Neuronal stem cell (in vitro differentiated cells): ENCODE results near the gene ADAMTS14.

ENCODE experiments used
- DNase-seq: peaks from one replicate; pipeline ENCODE4 v3.0.0-alpha.2; 2013; ENCODE audit warnings: low spot score
- H2AFZ ChIP-seq: one replicate; pipeline ENCODE4 v1.6.1; 2013; ENCODE audit warnings: mild to moderate bottlenecking, low read length, inconsistent platforms
- H2AK5ac ChIP-seq: 2 replicates; pipeline ENCODE4 v1.6.1; 2013; ENCODE audit warnings: low read depth, mild to moderate bottlenecking, inconsistent platforms, low read length, moderate library complexity, mixed read lengths
- H2BK120ac ChIP-seq: 2 replicates; pipeline ENCODE4 v1.6.1; 2013; ENCODE audit warnings: low read depth, mild to moderate bottlenecking, inconsistent platforms, low read length, moderate library complexity, mixed read lengths
- H2BK12ac ChIP-seq: one replicate; pipeline ENCODE4 v1.6.1; 2013; ENCODE audit warnings: low read length, inconsistent platforms
- H2BK15ac ChIP-seq: 2 replicates; pipeline ENCODE4 v1.6.1; 2013; ENCODE audit warnings: mild to moderate bottlenecking, low read length, inconsistent platforms, mixed read lengths
- H2BK5ac ChIP-seq: one replicate; pipeline ENCODE4 v1.6.1; 2013; ENCODE audit warnings: inconsistent platforms, mild to moderate bottlenecking, low read length, moderate library complexity
- H3K14ac ChIP-seq: one replicate; pipeline ENCODE4 v1.6.1; 2013; ENCODE audit warnings: low read length, inconsistent platforms
- H3K18ac ChIP-seq: 2 replicates; pipeline ENCODE4 v1.6.1; 2013; ENCODE audit warnings: low read length, inconsistent platforms
- H3K23ac ChIP-seq: 2 replicates; pipeline ENCODE4 v1.6.1; 2013; ENCODE audit warnings: low read depth, mild to moderate bottlenecking, mixed read lengths, low read length, inconsistent platforms; ENCODE audit not compliant: poor library complexity
- H3K27ac ChIP-seq: replicated peaks from 3 replicates; pipeline ENCODE4 v1.5.1; 2013; ENCODE audit warnings: low read length, inconsistent platforms
- H3K27me3 ChIP-seq, 3 experiments: 2 replicates each; pipeline ENCODE4 v1.6.1; 2013; ENCODE audit warnings: low read length in 3 of 3, mild to moderate bottlenecking in 2 of 3, inconsistent platforms in 1 of 3, low read depth in 1 of 3, mixed read lengths in 1 of 3, moderate library complexity in 1 of 3; ENCODE audit not compliant: control insufficient read depth in 3 of 3, insufficient read depth in 3 of 3
- H3K36me3 ChIP-seq, 2 donors: replicated peaks in 1 of 2; 2 replicates each; pipeline ENCODE4 v1.6.1; 2013; ENCODE audit warnings: low read length in 2 of 2; ENCODE audit not compliant: control insufficient read depth in 2 of 2, insufficient read depth in 2 of 2
- H3K4ac ChIP-seq: 2 replicates; pipeline ENCODE4 v1.6.1; 2013; ENCODE audit warnings: inconsistent platforms, mild to moderate bottlenecking, low read length, moderate library complexity
- H3K4me1 ChIP-seq, 2 donors: 1 replicate in 1 of 2; 2 replicates in 1 of 2; pipeline ENCODE4 v1.6.1; 2013; ENCODE audit warnings: low read length in 2 of 2, low read depth in 1 of 2; ENCODE audit not compliant: control insufficient read depth in 2 of 2, insufficient read depth in 1 of 2
- H3K4me2 ChIP-seq: one replicate; pipeline ENCODE4 v1.6.1; 2013; ENCODE audit warnings: mild to moderate bottlenecking, low read length, inconsistent platforms; ENCODE audit not compliant: insufficient read depth, poor library complexity, severe bottlenecking
- H3K4me3 ChIP-seq, 2 donors: 2 replicates each; pipeline ENCODE4 v1.5.1; 2013; ENCODE audit warnings: low read length in 2 of 2, mild to moderate bottlenecking in 2 of 2, inconsistent platforms in 1 of 2, moderate library complexity in 1 of 2
- H3K79me1 ChIP-seq: one replicate; pipeline ENCODE4 v1.6.1; 2013; ENCODE audit warnings: low read depth, mild to moderate bottlenecking, inconsistent platforms, low read length, moderate library complexity
- H3K9ac ChIP-seq: one replicate; pipeline ENCODE4 v1.6.1; 2013; ENCODE audit warnings: mild to moderate bottlenecking, low read depth, low read length, inconsistent platforms; ENCODE audit not compliant: poor library complexity
- H3K9me3 ChIP-seq, 2 donors: replicated peaks in 1 of 2; 2 replicates each; pipeline versions ENCODE3 to v1.6.1; 2013; ENCODE audit warnings: low read length in 2 of 2, mild to moderate bottlenecking in 2 of 2, inconsistent platforms in 1 of 2, low read depth in 1 of 2, mixed read lengths in 1 of 2, moderate library complexity in 1 of 2; ENCODE audit not compliant: control insufficient read depth in 2 of 2, insufficient read depth in 1 of 2
- H4K8ac ChIP-seq: one replicate; pipeline ENCODE4 v1.6.1; 2013; ENCODE audit warnings: low read depth, mild to moderate bottlenecking, inconsistent platforms, low read length, moderate library complexity
- H4K91ac ChIP-seq: one replicate; pipeline ENCODE4 v1.6.1; 2013; ENCODE audit warnings: low read length, low read depth, mild to moderate bottlenecking, inconsistent platforms; ENCODE audit not compliant: poor library complexity
- WGBS, 2 donors: extraction: QIAGEN DNeasy Blood & Tissue Kit; methylation state at CpG; one replicate each; pipeline ENCODE4 v1.1.7; 2013; ENCODE audit warnings: missing lambda C conversion rate in 2 of 2, mixed read lengths in 1 of 2; ENCODE audit not compliant: insufficient read length in 2 of 2, insufficient replicate concordance in 1 of 2; ENCODE audit errors: extremely low coverage in 2 of 2; 5-methylcytosine and 5-hydroxymethylcytosine counted together

Gene ADAMTS14

GRCh38 chr10:70751356-70751755 is 79.0 kb downstream of the ADAMTS14 start:
- Histone ChIP-seq H3K9me3 (no peaks in the 10 kb centered on the region), H3K4ac (no peak overlapping the region), H3K9ac (peak overlapping the region; percentile 36), H3K79me1 (no peaks in the 10 kb centered on the region), H3K4me1 (peaks cover 0 to 1% of the 10 kb centered on the region in 2 donors), H3K4me2 (no peak overlapping the region), H2AFZ (no peak overlapping the region), H2BK12ac (no peak overlapping the region), H3K36me3 (no peaks in the 10 kb centered on the region), H4K91ac (no peak overlapping the region), H3K18ac (peak overlapping the region; percentile 13), H3K27ac (no peak overlapping the region), H2AK5ac (no peak overlapping the region), H4K8ac (no peak overlapping the region), H2BK120ac (peak overlapping the region; percentile 48), H2BK5ac (no peak overlapping the region), H3K27me3 (no peaks in the 10 kb centered on the region), H3K4me3 (no peak overlapping the region), H2BK15ac (peak overlapping the region; percentile 44), H3K14ac (no peak overlapping the region), H3K23ac (peak overlapping the region; percentile 61)
- no CpG with 5 or more reads among the region's 9 CpGs for WGBS, 2 donors
- DNase-seq = no peak

DNA sequence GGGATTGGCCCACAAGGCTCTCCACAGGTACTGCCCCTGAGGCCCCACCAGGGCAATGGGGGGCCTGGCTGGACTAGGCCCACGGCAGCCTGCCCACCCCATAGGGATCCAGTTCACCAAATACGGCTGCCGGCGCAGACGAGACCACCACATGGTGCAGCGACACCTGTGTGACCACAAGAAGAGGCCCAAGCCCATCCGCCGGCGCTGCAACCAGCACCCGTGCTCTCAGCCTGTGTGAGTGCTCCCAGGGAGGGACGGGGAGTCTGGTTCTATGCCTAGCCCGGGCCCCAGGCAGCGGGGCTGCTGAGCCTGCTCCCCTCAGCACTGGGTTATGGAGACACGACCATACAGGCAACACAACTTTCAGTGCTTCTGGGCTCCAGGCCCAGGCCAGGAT is 79.7 kb downstream of the ADAMTS14 start:
- Histone ChIP-seq H2AK5ac (no peak overlapping the region), H3K23ac (no peak overlapping the region), H4K91ac (no peak overlapping the region), H3K4me3 (no peak overlapping the region), H3K9me3 (no peaks in the 10 kb centered on the region), H3K14ac (peak overlapping the region; percentile 65), H3K36me3 (no peaks in the 10 kb centered on the region), H2BK120ac (peak overlapping the region; percentile 48), H3K27ac (no peak overlapping the region), H2BK15ac (peak overlapping the region; percentile 11), H3K4me2 (no peak overlapping the region), H3K9ac (no peak overlapping the region), H3K79me1 (no peaks in the 10 kb centered on the region), H2AFZ (no peak overlapping the region), H3K4me1 (peaks cover 0 to 1% of the 10 kb centered on the region in 2 donors), H3K18ac (peak overlapping the region; percentile 65), H2BK5ac (no peak overlapping the region), H2BK12ac (no peak overlapping the region), H3K4ac (no peak overlapping the region), H3K27me3 (peaks cover 0 to 2% (median 0%) of the 10 kb centered on the region in 3 experiments), H4K8ac (no peak overlapping the region)
- DNase-seq = no peak
- no CpG with 5 or more reads among the region's 14 CpGs for WGBS, 2 donors

DNA sequence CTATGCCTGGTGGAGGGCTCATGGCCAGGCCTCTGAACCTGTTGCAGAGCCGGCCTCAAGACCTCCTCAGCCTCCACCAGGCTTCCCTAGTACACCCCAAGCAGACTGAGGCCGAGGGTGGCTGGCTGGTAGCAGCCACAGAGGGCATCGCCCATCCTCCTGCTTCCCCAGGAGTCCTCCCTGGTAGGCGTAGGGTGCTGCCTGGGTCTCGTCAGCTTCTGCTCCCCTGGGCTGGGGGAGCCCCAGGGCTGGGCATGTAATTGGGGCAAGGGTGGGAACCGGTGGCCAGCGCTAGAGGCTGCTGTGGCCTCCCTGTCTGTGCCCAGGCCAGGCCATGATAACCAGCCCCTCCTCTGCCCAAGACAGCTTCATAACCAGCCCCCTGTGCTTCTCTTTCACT is 80.3 kb downstream of the ADAMTS14 start:
- Histone ChIP-seq H3K4ac (no peak overlapping the region), H3K4me2 (no peak overlapping the region), H2BK12ac (no peak overlapping the region), H3K4me1 (peaks cover 0 to 1% of the 10 kb centered on the region in 2 donors), H2AK5ac (no peak overlapping the region), H3K9me3 (no peaks in the 10 kb centered on the region), H3K23ac (peak overlapping the region; percentile 34), H4K8ac (no peak overlapping the region), H3K18ac (peak overlapping the region; percentile 5), H2BK15ac (peak overlapping the region; percentile 11), H3K79me1 (no peaks in the 10 kb centered on the region), H2AFZ (no peak overlapping the region), H3K14ac (no peak overlapping the region), H2BK120ac (no peak overlapping the region), H3K9ac (no peak overlapping the region), H4K91ac (no peak overlapping the region), H3K27ac (no peak overlapping the region), H3K4me3 (no peak overlapping the region), H3K27me3 (peaks cover 0 to 3% (median 0%) of the 10 kb centered on the region in 3 experiments), H2BK5ac (no peak overlapping the region), H3K36me3 (no peaks in the 10 kb centered on the region)
- WGBS, 2 donors = no CpG with 5 or more reads among the region's 7 CpGs
- DNase-seq = no peak

- no peaks in the 10 kb centered on the region for H3K79me1 ChIP-seq
- no peak overlapping the region for H3K14ac ChIP-seq
- peaks cover 0 to 1% of the 10 kb centered on the region in 2 donors for H3K4me1 ChIP-seq
- H3K4me3 ChIP-seq = no peak overlapping the region
- no peak overlapping the region for H3K23ac ChIP-seq
- no peak overlapping the region for H2BK12ac ChIP-seq
- H2AK5ac ChIP-seq = peak overlapping the region; percentile 54
- no peak overlapping the region for H3K4me2 ChIP-seq
- H2BK120ac ChIP-seq = no peak overlapping the region
- no peaks in the 10 kb centered on the region for H3K9me3 ChIP-seq
- H3K18ac ChIP-seq = peak overlapping the region; percentile 31
- H3K4ac ChIP-seq = peak overlapping the region; percentile 13
- H2BK5ac ChIP-seq = no peak overlapping the region
- DNase-seq = no peak
- no CpG with 5 or more reads among the region's 10 CpGs for WGBS, 2 donors
- H2BK15ac ChIP-seq = no peak overlapping the region
- no peak overlapping the region for H3K27ac ChIP-seq
- no peak overlapping the region for H4K91ac ChIP-seq
- no peak overlapping the region for H3K9ac ChIP-seq
- H2AFZ ChIP-seq = no peak overlapping the region
- no peak overlapping the region for H4K8ac ChIP-seq
- no peaks in the 10 kb centered on the region for H3K36me3 ChIP-seq
- peaks cover 0 to 3% (median 0%) of the 10 kb centered on the region in 3 experiments for H3K27me3 ChIP-seq
Measured at GRCh38 chr10:70753026-70753663, 80.8 kb downstream of the ADAMTS14 start.
